ENCODE data around the gene FST. TPM values are rescaled to one million over a fixed set of nuclear protein-coding genes. Genes with fewer than 3 reads are reported as not detected.

FST gene
- total RNA-seq, 2 experiments from 2014 or later = 0.47 to 0.49 TPM

DNA sequence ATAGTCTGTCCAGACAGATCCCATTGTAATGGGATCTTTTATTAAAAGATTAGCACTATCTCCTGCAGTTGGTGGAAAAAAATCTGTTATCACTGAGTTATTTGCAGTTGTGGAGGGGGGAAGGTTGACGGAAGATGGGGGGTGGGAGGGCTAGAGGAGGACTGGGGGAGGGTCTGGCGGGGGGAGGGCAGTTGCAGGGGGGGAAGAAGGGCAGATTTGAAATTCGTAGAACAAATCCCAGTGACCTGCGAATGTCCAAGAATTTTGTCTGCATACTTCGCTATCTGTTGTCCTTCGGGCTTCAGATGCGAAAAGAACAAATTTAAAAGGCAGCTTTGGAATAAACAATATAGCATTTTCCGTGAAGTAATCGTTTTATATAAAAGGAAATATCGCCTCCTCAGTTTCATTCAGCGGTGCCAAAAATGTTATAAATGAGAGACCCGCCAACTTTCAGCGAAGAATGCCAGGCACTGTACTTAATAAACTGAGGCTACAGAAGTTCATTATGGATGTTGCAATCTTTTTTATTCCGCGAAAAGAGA lies 1.3 kb upstream of the FST start:
- Mint-ChIP-seq H3K9me3 (ENCODE audit: low read depth) (no peaks in the 10 kb centered on the region), H3K4me3 (peak overlapping the region; percentile 76), H3K4me1 (peaks cover 30% of the 10 kb centered on the region), H3K27ac (no peak overlapping the region), H3K36me3 (no peaks in the 10 kb centered on the region), H3K27me3 (peaks cover 75% of the 10 kb centered on the region)
- CTCF ChIA-PET = interaction anchor here (3.4 kb wide), 1 partner anchor 750 kb away, joined by 20 read pairs; no protein-coding TSS in a partner anchor
- DNase-seq (no peak), ATAC-seq (no peak)

DNA sequence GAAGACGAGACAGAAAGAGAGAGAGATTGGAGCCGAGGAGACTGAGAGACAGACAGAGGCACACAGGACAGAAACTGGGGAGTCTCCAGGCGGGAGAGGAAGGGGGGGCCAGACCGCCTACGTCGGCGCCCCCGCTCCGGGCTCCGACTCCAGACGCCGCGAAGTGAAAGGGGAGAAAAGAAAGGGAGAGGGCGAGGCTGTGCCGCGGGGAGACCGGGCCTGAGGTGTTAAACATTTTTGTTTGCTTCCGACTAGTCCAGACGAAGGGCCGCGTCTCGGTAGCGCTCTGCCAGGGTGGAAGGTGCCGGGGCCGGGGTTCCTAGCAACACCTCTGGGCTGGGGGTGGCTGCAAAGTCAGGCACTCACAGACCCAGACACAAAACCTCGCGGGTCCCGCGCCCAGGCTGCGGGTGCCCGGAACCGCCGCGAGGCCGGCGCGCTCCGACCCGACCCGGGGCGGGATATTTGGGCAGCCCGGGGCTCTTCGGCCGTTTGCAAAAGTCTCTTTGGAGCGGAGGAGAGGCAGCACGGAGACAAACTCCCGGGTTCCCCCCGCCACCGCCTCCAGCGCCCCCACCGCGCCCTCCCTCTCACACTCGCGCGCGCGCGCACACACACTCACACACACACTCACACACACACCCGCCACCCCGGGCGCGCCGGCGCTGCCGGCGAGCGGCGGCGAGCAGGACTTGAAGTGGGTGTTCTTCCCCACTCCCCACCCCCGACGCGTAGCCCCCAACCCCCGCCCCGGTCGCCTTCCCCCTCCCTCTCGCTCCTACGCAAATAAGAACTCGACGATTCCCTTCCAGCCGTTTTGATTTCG lies 626 bp upstream of the FST start:
- peak; percentile 27 for ATAC-seq
- CTCF ChIA-PET = no interaction called here
- no peaks in the 10 kb centered on the region for H3K36me3 Mint-ChIP-seq

DNA sequence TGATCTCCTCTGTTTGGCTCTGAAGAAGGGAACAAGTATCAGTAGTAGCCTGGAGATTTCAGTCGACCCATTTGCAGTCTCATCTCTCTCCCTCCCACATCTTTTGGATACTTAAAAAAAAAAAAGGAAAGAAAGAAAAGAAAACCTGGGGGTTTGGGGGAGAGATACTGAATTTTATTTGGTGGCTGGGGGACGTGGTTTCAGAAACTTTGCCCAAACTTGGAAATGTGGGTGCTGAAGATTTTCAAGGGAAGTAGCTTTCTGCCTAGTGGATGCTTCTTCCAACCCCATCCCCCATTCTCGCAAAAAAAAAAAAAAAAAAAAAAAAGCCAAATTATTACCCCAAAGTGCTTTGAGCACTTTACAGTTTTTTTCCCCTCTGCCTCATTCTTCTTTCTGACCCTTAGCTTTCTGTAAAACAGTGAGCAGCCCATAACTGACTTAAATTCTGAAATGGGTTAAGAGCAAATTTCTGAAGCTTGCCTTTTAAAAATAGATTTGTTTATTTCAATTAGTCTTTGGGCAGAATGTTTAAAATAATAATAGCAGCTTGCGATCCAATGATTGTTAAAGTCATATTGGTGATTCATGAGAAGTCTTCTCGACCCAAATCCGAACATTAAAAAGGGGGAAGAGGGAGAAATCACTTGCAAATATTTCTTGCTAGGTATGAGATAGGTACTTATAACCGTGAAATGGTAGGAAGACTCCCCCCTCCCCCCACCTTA lies 894 bp downstream of the FST start:
- DNase-seq (no peak), ATAC-seq (no peak)
- peaks cover 30% of the 10 kb centered on the region for H3K4me1 Mint-ChIP-seq
- H3K36me3 Mint-ChIP-seq = no peaks in the 10 kb centered on the region
- H3K9me3 Mint-ChIP-seq (ENCODE audit: low read depth) = no peaks in the 10 kb centered on the region
- H3K4me3 Mint-ChIP-seq = peak overlapping the region; percentile 87
- peaks cover 71% of the 10 kb centered on the region for H3K27me3 Mint-ChIP-seq
- CTCF ChIA-PET = interaction anchor here (0.7 to 1.2 kb wide), 6 partner anchors 12 to 827 kb away, joined by 3 to 5 read pairs (median 3); no protein-coding TSS in a partner anchor
- no peak overlapping the region for H3K27ac Mint-ChIP-seq

More for the DNA sequence above, 626 bp upstream of the FST start:
- Mint-ChIP-seq H3K9me3 (ENCODE audit: low read depth) (no peaks in the 10 kb centered on the region), H3K4me1 (peaks cover 30% of the 10 kb centered on the region), H3K4me3 (peak overlapping the region; percentile 76), H3K27me3 (peaks cover 72% of the 10 kb centered on the region), H3K27ac (no peak overlapping the region)
- peak; percentile 47 for DNase-seq

GRCh38 chr5:53481887-53482716 lies 1.7 kb downstream of the FST start:
- H3K27me3 Mint-ChIP-seq = peaks cover 68% of the 10 kb centered on the region
- DNase-seq = peak; percentile 81
- H3K9me3 Mint-ChIP-seq (ENCODE audit: low read depth) = no peaks in the 10 kb centered on the region
- CTCF ChIA-PET = interaction anchor here (0.7 to 1.2 kb wide), 6 partner anchors 12 to 826 kb away, joined by 3 to 5 read pairs (median 3); no protein-coding TSS in a partner anchor
- peak overlapping the region; percentile 52 for H3K27ac Mint-ChIP-seq
- peak overlapping the region; percentile 87 for H3K4me3 Mint-ChIP-seq
- no peaks in the 10 kb centered on the region for H3K36me3 Mint-ChIP-seq
- peak; percentile 80 for ATAC-seq
- H3K4me1 Mint-ChIP-seq = peaks cover 30% of the 10 kb centered on the region

GRCh38 chr5:53482717-53483638 lies 2.5 kb downstream of the FST start:
- H3K27ac Mint-ChIP-seq = no peak overlapping the region

DNA sequence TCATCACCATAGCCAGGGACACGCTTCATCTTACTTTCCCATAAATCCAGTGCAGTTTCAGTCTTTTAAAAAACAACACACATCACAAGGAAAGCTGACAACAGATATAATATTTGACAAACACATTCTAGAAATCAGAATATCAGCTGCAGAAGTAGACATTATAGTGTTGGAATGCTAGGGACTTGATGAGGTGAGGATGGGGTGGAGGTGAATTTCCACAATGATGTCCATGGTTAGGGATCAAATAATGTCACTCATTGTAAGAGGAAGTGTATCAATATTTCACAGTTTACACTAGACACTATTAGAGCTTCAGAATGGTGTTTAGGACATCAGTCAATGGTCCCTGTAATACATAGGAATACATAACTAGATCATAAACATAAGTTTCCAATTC lies 7.0 kb downstream of the FST start:
- DNase-seq (no peak), ATAC-seq (no peak)
- no peak overlapping the region for H3K4me3 Mint-ChIP-seq
- H3K27ac Mint-ChIP-seq = no peak overlapping the region
- no peaks in the 10 kb centered on the region for H3K9me3 Mint-ChIP-seq (ENCODE audit: low read depth)
- peaks cover 46% of the 10 kb centered on the region for H3K27me3 Mint-ChIP-seq
- peaks cover 6% of the 10 kb centered on the region for H3K4me1 Mint-ChIP-seq
- CTCF ChIA-PET = interaction anchor here (2.0 kb wide), 1 partner anchor 741 kb away, joined by 8 read pairs; no protein-coding TSS in a partner anchor
- no peaks in the 10 kb centered on the region for H3K36me3 Mint-ChIP-seq

More at GRCh38 chr5:53482717-53483638, 2.5 kb downstream of the FST start:
- peak; percentile 46 for DNase-seq
- peak overlapping the region; percentile 87 for H3K4me3 Mint-ChIP-seq
- CTCF ChIA-PET = no interaction called here
- peaks cover 66% of the 10 kb centered on the region for H3K27me3 Mint-ChIP-seq
- H3K36me3 Mint-ChIP-seq = no peaks in the 10 kb centered on the region
- H3K4me1 Mint-ChIP-seq = peaks cover 30% of the 10 kb centered on the region
- peak; percentile 8 for ATAC-seq
- no peaks in the 10 kb centered on the region for H3K9me3 Mint-ChIP-seq (ENCODE audit: low read depth)

DNA sequence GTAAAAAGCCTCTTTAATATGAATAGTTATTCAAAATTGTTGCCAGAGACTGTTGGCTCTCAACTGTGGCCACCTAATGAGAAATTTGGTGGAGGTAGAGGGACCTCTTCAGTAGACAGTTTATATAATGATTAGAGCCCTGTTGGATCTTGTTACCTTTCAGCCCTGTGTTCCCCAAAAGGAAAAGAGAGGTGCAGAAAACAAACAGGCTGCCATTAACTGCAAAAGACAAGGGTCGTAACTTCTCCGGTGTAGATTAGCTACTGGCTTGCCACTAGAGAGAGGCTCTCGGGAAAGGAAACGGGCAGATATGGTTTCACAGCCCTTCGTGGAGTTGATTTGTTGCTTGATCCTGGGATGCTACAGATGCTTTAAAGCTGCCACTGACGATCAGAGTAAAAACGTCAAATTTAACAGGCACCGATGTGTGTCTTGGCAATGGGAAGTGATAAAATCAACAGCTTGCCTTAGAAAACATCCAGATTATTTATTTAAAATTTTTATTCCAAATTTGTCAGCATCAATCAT lies 7.8 kb downstream of the FST start:
- Mint-ChIP-seq H3K4me3 (no peak overlapping the region), H3K27me3 (peaks cover 44% of the 10 kb centered on the region), H3K36me3 (no peaks in the 10 kb centered on the region), H3K4me1 (no peaks in the 10 kb centered on the region), H3K27ac (no peak overlapping the region), H3K9me3 (ENCODE audit: low read depth) (no peaks in the 10 kb centered on the region)
- no peak for ATAC-seq
- DNase-seq = no peak
- CTCF ChIA-PET = no interaction called here

GRCh38 chr5:53490747-53491146 lies 10.3 kb downstream of the FST start:
- Mint-ChIP-seq H3K27ac (no peak overlapping the region), H3K36me3 (no peaks in the 10 kb centered on the region), H3K27me3 (peaks cover 24% of the 10 kb centered on the region), H3K9me3 (ENCODE audit: low read depth) (no peaks in the 10 kb centered on the region), H3K4me1 (no peaks in the 10 kb centered on the region), H3K4me3 (no peak overlapping the region)
- CTCF ChIA-PET = no interaction called here
- DNase-seq (no peak), ATAC-seq (no peak)

DNA sequence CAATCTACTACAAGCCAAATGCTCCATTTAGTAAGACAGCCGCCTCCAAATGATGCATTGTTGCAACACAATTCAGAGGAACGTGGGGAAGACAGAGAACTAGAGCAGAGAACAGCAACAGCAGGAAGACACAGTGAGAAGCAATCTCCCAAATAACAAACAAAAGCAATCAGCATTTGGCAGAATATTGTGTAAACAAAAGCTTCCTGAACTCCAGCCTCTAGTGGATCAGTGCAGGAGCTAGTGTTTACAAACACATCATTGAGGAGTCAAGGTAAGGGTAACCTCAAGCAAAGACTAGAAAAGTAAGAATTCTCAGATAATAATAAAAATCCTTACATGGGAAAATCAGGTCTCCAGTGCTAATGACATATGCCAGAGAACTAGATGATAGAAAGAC lies 20.6 kb downstream of the FST start:
- ATAC-seq (no peak), DNase-seq (no peak)
- Mint-ChIP-seq H3K27me3 (peaks cover 20% of the 10 kb centered on the region), H3K27ac (no peak overlapping the region), H3K4me3 (no peak overlapping the region), H3K4me1 (no peaks in the 10 kb centered on the region), H3K36me3 (no peaks in the 10 kb centered on the region), H3K9me3 (ENCODE audit: low read depth) (no peaks in the 10 kb centered on the region)
- CTCF ChIA-PET = interaction anchor here (0.9 kb wide), 1 partner anchor 416 kb away, joined by 3 read pairs; no protein-coding TSS in a partner anchor

GRCh38 chr5:53503562-53504218 lies 23.3 kb downstream of the FST start:
- Mint-ChIP-seq H3K9me3 (ENCODE audit: low read depth) (no peaks in the 10 kb centered on the region), H3K36me3 (no peaks in the 10 kb centered on the region), H3K27me3 (peaks cover 15% of the 10 kb centered on the region), H3K27ac (no peak overlapping the region), H3K4me3 (no peak overlapping the region), H3K4me1 (no peaks in the 10 kb centered on the region)
- ATAC-seq = no peak
- no peak for DNase-seq
- CTCF ChIA-PET = no interaction called here

GRCh38 chr5:53507013-53507412 lies 26.6 kb downstream of the FST start:
- CTCF ChIA-PET = no interaction called here
- ATAC-seq = no peak
- no peaks in the 10 kb centered on the region for H3K4me1 Mint-ChIP-seq

More at GRCh38 chr5:53507013-53507412, 26.6 kb downstream of the FST start:
- H3K27me3 Mint-ChIP-seq = peaks cover 9% of the 10 kb centered on the region
- DNase-seq = no peak
- no peak overlapping the region for H3K4me3 Mint-ChIP-seq
- H3K9me3 Mint-ChIP-seq (ENCODE audit: low read depth) = peaks cover 2% of the 10 kb centered on the region
- no peaks in the 10 kb centered on the region for H3K36me3 Mint-ChIP-seq
- H3K27ac Mint-ChIP-seq = no peak overlapping the region

Measured in activated CD8-positive, alpha-beta memory T cell treated with anti-CD3 and anti-CD28 coated beads, Interleukin-2, amount 10 ng/mL, durations not matched to agents 7 days and 5 days (primary cell).